Epithelial cell of proximal tubule (primary cell): Measurements from ENCODE around the gene FBXL14. TPM values are rescaled to one million over a fixed set of nuclear protein-coding genes. Genes with fewer than 3 reads are reported as not detected.

Experiments
- DNase-seq: peaks from one replicate; pipeline ENCODE4 v3.0.0-alpha.2; 2011; ENCODE audit warnings: low read depth
- H3K4me3 ChIP-seq: 2 replicates; pipeline ENCODE4 v1.5.1; 2011; ENCODE audit warnings: low read depth, mild to moderate bottlenecking, low read length
- total RNA-seq: library from RNA; depleted of rRNA; stranded (reverse); fragments of >200 nt; gene quantifications from 2 replicates; pipeline ENCODE4 v1.2.3, GENCODE V29; 2015
- TF ChIP-seq, protein P1 (sequence below): conservative IDR thresholded peaks from 2 replicates; pipeline ENCODE4 v1.5.1; 2012; ENCODE audit warnings: low read depth, mild to moderate bottlenecking, low read length

FBXL14 gene, protein sequence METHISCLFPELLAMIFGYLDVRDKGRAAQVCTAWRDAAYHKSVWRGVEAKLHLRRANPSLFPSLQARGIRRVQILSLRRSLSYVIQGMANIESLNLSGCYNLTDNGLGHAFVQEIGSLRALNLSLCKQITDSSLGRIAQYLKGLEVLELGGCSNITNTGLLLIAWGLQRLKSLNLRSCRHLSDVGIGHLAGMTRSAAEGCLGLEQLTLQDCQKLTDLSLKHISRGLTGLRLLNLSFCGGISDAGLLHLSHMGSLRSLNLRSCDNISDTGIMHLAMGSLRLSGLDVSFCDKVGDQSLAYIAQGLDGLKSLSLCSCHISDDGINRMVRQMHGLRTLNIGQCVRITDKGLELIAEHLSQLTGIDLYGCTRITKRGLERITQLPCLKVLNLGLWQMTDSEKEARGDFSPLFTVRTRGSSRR
- total RNA-seq: 5.5 and 10.6 TPM in 2 replicates

DNA sequence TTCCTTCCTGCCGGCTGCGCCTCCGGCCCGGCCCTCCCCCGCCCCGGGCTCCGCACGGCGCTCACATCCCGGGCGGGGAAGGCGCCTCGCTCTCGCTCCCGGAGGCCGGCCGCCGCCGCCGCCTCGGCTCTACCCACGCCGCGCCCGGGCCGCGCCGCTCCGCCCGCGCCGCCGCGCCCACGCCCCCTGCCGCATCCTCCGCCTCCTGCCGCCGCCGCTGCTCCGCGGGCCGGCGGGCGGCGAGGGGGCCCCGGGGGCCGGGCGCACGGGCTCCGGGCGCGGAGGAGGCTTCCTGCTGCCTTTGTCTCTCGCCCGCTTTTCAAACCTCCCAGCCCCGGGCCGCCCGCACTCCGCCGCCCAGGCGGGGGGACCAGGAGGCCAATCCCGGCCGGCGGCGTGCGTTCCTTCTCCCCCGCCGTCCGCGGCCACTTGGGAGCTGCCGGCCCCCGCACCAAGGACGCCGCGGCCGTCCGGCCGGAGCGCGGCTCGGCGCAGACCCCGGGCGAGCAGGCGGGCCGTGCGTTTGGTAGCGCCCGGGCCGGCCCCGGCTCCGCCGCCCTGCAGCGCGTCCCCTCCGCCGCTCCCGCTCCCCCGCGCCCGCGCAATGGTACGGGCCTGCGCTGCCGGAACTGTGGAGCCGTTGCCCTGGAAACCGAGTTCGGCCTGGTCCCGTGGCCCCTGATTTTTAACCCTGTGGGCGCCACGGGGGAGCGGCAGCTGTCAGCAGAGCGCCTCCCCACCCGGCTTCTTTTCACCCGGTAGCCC lies at the start of gene FBXL14:
Gene FBXL14, minus strand, starts transcription at position 321 of the 765 bp plus-strand sequence. CDS start 515 bp downstream, outside the sequence.
- peak within 1 kb of the TSS; percentile 76 for H3K4me3 ChIP-seq
- TF ChIP-seq, protein P1, sequence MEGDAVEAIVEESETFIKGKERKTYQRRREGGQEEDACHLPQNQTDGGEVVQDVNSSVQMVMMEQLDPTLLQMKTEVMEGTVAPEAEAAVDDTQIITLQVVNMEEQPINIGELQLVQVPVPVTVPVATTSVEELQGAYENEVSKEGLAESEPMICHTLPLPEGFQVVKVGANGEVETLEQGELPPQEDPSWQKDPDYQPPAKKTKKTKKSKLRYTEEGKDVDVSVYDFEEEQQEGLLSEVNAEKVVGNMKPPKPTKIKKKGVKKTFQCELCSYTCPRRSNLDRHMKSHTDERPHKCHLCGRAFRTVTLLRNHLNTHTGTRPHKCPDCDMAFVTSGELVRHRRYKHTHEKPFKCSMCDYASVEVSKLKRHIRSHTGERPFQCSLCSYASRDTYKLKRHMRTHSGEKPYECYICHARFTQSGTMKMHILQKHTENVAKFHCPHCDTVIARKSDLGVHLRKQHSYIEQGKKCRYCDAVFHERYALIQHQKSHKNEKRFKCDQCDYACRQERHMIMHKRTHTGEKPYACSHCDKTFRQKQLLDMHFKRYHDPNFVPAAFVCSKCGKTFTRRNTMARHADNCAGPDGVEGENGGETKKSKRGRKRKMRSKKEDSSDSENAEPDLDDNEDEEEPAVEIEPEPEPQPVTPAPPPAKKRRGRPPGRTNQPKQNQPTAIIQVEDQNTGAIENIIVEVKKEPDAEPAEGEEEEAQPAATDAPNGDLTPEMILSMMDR: no peak
- DNase-seq: no peak

DNA sequence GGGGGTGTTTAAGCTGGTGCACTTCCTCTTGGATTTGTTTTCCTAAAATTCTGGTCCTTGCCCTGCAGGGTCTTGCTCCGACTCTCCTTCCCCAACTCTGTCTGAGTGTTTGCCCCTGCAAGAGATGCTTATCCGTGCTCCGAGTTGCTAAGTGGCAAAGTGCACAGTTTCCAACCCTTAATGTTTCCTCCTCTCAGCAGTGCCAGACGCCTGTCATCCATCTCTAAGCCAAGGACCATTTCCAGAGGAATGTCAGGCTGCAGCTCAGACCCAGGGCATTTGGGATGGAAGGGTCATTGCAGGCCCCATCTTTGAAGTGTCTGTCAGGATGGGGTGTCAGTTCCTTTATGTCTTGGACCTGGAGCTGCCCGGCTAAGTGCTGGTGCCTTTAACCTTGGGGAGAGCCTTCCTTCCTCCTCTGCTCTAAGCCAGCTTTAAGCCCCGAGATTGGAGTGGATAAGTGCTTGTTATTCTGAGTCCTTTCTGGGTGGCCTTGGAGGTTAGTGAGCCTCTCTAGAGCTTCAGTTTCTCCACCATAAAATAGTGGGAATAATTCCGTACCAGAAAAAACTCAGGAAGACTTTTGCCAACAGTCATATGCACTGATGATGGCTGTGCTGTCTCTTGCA lies 49.6 kb upstream of the FBXL14 start:
- TF ChIP-seq, protein P1: no peak
- no peak overlapping the region for H3K4me3 ChIP-seq
- DNase-seq: no peak

DNA sequence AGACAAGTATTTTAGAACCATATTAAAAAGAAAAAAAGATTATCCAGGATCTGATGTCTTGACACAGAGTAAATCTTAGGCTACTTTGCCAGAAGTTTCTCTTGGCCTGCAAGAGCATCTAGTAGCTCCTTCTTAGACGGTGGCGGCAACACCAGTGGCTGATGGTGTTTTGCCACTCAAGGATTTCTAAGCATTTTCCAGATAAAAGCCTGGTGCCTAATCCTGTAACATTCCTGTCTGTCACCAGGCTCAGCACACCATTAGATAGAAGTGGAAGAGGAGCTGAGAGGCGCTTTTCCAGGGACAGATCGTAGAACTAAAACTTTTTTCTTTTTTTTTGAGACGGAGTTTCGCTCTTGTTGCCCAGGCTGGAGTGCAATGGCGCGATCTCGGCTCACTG lies 48.7 kb upstream of the FBXL14 start:
- DNase-seq: no peak
- TF ChIP-seq, protein P1: no peak
- H3K4me3 ChIP-seq: no peak overlapping the region

DNA sequence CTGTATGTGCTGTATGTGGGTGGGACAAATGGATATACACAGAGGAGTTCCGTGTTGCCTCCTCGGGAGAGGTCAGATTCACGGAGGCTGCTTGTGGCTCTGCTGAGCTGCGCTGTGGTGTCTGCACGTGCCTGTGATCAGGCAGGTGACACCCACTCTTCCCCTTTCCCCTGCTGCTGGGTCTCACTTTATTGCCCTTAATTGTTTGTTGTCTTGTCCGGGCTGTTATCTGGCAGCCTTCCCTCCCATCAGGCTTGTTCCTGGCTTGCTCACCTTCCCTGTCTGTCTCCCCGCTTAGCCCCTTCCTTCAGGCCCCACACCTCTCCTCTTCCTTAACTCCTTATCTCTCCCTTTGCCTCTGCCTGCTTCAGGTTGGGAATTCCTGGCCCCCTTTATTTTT lies 48.1 kb upstream of the FBXL14 start:
- no peak for DNase-seq
- no peak overlapping the region for H3K4me3 ChIP-seq
- TF ChIP-seq, protein P1: no peak

DNA sequence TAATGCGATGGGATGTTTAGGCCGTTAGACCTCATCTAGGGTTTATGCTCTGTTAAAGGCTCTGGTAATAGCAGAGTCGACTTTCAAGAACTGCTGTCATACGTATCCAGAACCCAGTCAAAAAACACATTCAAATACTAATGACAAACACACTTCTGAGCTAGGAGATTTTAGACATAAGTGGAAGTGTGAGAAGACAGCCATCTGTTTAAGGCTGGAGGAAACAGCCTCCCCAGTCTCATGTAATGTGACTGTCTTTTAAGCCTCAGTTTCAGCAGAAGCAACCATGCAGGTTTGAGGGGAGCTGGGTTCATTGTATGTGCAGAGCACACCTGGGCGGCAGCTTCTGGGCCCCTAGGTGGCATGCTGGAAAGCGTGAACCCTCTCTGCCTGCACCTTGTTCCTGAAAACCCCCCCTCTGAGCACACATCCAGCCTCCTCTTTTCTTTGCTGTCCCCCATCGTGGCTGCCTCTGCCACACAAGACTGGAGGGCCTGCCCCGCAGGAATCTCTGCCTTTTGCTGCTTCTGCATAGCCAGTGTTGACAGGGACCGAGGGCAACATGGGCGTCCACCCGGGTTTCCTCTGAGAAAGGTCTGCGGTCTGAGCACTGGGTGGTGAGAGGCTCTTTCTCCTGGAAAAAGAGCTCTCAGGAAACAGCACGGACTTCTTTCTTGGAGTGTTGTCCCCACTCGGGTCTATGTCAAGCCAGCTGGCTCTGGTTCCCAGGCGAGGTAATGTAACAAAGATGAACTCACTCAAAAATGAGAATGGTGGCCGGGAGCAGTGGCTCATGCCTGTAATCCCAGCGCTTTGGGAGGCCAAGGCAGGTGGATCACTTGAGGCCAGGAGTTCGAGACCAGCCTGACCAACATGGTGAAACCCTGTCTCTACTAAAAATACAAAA lies 46.2 kb upstream of the FBXL14 start:
- no peak for DNase-seq
- no peak overlapping the region for H3K4me3 ChIP-seq
- TF ChIP-seq, protein P1: no peak

DNA sequence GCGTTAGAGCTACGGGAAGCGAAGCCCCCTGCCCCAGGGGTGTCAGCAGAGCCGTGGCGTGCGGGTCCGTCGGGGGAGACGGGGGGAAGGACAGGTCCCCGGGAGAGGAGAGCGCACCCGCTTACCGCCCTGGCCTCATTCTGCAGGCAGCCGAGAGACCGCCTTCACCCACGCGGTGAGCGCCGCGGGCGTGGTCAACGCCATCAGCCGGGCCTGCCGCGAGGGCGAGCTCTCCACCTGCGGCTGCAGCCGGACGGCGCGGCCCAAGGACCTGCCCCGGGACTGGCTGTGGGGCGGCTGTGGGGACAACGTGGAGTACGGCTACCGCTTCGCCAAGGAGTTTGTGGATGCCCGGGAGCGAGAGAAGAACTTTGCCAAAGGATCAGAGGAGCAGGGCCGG lies 45.2 kb upstream of the FBXL14 start:
- DNase-seq: no peak
- H3K4me3 ChIP-seq: no peak overlapping the region
- TF ChIP-seq, protein P1: no peak
